ENCODE measurements around the gene TRIM29. TPM values are rescaled to one million over a fixed set of nuclear protein-coding genes. Genes with fewer than 3 reads are reported as not detected.

Gene TRIM29, protein sequence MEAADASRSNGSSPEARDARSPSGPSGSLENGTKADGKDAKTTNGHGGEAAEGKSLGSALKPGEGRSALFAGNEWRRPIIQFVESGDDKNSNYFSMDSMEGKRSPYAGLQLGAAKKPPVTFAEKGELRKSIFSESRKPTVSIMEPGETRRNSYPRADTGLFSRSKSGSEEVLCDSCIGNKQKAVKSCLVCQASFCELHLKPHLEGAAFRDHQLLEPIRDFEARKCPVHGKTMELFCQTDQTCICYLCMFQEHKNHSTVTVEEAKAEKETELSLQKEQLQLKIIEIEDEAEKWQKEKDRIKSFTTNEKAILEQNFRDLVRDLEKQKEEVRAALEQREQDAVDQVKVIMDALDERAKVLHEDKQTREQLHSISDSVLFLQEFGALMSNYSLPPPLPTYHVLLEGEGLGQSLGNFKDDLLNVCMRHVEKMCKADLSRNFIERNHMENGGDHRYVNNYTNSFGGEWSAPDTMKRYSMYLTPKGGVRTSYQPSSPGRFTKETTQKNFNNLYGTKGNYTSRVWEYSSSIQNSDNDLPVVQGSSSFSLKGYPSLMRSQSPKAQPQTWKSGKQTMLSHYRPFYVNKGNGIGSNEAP
- total RNA-seq, result 0.20 and 1.1 TPM in 2 replicates

DNA sequence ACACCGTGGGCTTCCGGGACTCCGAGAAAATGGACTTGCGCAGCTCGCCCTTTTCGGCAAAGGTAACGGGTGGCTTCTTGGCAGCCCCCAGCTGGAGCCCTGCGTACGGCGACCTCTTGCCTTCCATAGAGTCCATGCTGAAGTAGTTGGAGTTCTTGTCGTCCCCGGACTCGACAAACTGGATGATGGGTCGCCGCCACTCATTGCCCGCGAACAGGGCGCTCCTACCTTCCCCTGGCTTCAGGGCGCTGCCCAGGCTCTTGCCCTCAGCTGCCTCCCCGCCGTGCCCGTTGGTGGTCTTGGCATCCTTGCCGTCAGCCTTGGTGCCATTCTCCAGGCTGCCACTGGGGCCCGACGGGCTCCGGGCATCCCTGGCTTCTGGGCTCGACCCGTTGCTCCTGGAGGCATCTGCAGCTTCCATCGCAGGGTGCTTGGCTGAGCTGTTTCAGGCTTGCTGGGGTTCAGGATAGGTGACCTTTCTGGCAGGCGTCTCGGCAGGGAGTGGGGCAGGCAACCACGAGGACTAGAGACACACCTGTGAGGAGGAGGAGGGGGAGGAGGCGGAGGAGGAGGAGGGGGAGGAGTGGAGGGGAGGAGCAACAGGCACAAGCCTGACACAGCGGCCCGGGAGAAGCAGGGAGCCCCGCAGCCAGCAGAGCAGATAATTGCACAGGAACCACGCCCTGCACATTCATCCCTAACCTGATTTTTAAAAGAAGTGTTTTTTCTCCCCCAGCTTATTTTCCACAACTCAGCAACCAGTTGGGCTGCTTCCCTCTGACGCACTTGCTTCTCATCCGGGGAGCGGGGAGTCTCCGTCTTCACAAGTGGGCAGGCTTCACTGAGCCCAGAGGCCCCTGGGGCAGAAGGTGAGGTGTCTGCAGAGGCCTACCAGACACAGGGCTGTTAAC lies at the start of gene TRIM29:
Gene TRIM29, minus strand, starts transcription at position 503 of the 911 bp plus-strand sequence. Its CDS starts 82 bp downstream, at position 421.

Other genes starting within 250 kb of the TRIM29 start
- 96.8 and 139 TPM in 2 replicates for gene OAF, start 72.9 kb upstream of the TRIM29 start, total RNA-seq
- under 0.01 and 0.20 TPM in 2 replicates for gene POU2F3, start 102.0 kb upstream of the TRIM29 start, total RNA-seq
- 7.2 and 10.7 TPM in 2 replicates for gene TLCD5, start 187.2 kb upstream of the TRIM29 start, total RNA-seq
- 62.1 and 95.4 TPM in 2 replicates for gene ARHGEF12, start 198.3 kb upstream of the TRIM29 start, total RNA-seq